ENCODE data around the gene LIMK2.
A peak's percentile ranks its signal among the peaks of the same experiment; 100 is the strongest.
"Not testable (repeated sequence)": the region's sequence is repeated elsewhere in the genome, so short reads cannot be mapped to it uniquely, and the experiment has no call there.

The LIMK2 gene

DNA sequence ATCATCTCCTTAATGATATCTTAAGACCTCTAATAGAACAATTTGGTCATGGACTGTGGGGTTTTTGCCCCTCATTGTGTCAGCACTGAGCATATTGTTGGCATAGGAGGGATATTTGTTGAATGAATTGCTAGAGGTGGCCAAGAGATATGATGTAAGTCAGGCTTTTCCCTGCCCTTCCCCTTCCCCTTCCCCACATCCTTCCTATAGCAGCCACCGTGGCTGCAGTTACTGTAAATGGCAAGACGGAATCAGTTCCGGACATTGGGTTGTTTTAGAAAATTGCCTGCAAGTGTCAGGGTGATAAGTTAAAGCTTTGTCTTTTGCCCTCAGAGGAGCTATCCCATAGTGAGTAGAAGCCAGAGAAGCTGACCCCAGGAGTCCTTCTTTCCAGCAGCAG, 23.0 kb downstream of the LIMK2 start:
- Histone ChIP-seq H3K27me3 (ENCODE audit: control insufficient read depth, insufficient read depth, low read length) (no peaks in the 10 kb centered on the region), H3K9ac (ENCODE audit: low read depth, low read length) (no peak overlapping the region), H3K4me2 (ENCODE audit: low read length) (no peak overlapping the region), H3K36me3 (ENCODE audit: insufficient read depth, low read length) (no peaks in the 10 kb centered on the region), H3K4me3 (ENCODE audit: low read length) (no peak overlapping the region), H3K9me3 (replicated peaks; ENCODE audit: low read length) (no peaks in the 10 kb centered on the region), H3K4me1 (ENCODE audit: control insufficient read depth, insufficient read depth, low read length) (peaks cover 6% of the 10 kb centered on the region)

DNA sequence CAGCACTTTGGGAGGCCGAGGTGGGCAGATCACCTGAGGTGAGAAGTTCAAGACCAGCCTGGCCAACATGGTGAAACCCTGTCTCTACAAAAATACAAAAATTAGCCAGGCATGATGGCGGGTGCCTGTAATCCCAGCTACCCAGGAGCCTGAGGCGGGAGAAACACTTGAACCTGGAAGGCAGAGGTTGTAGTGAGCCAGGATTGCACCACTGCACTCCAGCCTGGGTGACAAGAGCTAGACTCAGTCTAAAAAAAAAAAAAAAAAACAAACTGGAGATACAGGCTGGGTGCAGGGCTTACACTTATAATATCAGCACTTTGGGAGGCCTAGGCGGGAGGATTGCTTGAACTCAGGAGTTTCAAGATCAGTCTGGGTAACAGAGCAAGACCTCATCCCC, 23.9 kb downstream of the LIMK2 start:
- not testable (repeated sequence) for H3K4me3 ChIP-seq (ENCODE audit: low read length); H3K36me3 ChIP-seq (ENCODE audit: insufficient read depth, low read length); H3K27me3 ChIP-seq (ENCODE audit: control insufficient read depth, insufficient read depth, low read length); H3K9me3 ChIP-seq (replicated peaks; ENCODE audit: low read length); H3K4me2 ChIP-seq (ENCODE audit: low read length); H3K9ac ChIP-seq (ENCODE audit: low read depth, low read length)
- peaks cover 12% of the 10 kb centered on the region for H3K4me1 ChIP-seq (ENCODE audit: control insufficient read depth, insufficient read depth, low read length)

DNA sequence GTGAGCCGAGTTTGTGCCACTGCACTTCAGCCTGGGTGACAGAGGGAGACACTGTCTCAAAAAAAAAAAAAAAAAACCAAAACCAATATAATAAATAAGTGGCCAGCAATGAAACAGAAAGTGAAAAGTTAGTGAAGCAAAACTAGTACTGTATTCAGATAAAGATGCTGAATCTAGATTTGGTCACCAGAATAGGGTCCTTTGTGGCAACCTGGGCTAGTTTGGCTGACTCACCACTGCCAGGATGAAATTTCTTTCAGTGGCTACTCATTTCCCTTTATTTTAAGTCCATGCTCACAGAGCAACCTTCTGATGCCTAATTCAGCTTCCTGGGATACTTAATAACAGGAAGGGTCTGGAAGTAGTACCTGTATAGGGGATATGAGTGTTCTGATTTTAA, 26.0 kb downstream of the LIMK2 start:
- no peaks in the 10 kb centered on the region for H3K27me3 ChIP-seq (ENCODE audit: control insufficient read depth, insufficient read depth, low read length)
- no peaks in the 10 kb centered on the region for H3K9me3 ChIP-seq (replicated peaks; ENCODE audit: low read length)
- H3K36me3 ChIP-seq (ENCODE audit: insufficient read depth, low read length): no peaks in the 10 kb centered on the region
- H3K4me1 ChIP-seq (ENCODE audit: control insufficient read depth, insufficient read depth, low read length): peaks cover 33% of the 10 kb centered on the region
- no peak overlapping the region for H3K9ac ChIP-seq (ENCODE audit: low read depth, low read length)
- H3K4me3 ChIP-seq (ENCODE audit: low read length): no peak overlapping the region
- H3K4me2 ChIP-seq (ENCODE audit: low read length): no peak overlapping the region

DNA sequence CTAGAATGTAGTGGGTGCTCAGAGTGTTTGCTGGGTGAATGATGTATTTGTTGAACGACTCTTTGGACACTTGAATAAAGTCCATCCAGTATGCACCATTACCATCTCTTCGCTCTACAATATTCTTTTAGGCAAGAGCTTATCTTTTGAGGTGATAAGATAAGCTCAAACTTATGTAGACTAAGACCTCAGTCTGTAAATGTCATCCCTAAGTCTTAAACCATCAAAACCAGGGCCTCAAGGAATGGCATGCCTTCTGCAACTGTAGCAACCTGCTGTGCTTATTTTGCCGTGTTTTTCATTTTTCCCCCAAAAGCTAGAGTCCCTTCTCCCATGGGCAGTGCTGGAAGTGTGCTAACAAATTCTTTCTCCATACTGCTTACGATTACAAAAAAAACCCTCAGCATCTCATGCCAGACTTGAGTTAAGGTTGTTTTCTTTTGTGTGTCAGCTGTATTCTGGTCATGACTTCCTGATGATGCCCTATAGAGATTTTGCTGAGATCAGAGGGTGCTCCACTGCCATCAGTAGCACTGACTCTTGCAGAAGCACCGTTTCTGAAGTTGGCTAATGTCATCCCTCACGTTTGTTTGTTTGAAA, 27.8 kb downstream of the LIMK2 start:
- Histone ChIP-seq H3K27me3 (ENCODE audit: control insufficient read depth, insufficient read depth, low read length) (no peaks in the 10 kb centered on the region), H3K4me1 (ENCODE audit: control insufficient read depth, insufficient read depth, low read length) (peaks cover 51% of the 10 kb centered on the region)

DNA sequence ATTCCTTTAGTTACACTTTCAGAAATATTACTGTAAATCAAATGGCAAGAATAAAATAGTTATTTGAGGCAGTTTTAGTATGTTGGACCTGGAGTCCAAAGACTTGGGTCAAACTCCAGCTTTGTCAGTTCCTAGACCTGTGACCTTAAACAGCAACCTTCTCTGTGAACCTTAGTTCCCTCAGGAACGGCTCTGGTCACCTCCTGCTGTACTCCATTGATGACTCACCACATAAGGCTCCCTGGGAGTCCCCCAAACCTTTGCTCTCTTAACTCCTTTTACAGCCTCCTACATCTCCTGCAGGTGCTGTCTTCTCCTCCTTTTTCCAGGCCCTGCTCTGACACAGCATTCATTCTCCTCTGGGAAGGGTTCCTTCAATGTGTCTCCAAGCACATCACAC, 29.1 kb downstream of the LIMK2 start:
- Histone ChIP-seq H3K9me3 (replicated peaks; ENCODE audit: low read length) (no peaks in the 10 kb centered on the region), H3K4me1 (ENCODE audit: control insufficient read depth, insufficient read depth, low read length) (peaks cover 53% of the 10 kb centered on the region), H3K27me3 (ENCODE audit: control insufficient read depth, insufficient read depth, low read length) (no peaks in the 10 kb centered on the region), H3K4me3 (ENCODE audit: low read length) (no peak overlapping the region), H3K4me2 (ENCODE audit: low read length) (peak overlapping the region; percentile 36), H3K9ac (ENCODE audit: low read depth, low read length) (no peak overlapping the region), H3K36me3 (ENCODE audit: insufficient read depth, low read length) (no peaks in the 10 kb centered on the region)

More for the DNA sequence above, 27.8 kb downstream of the LIMK2 start:
- Histone ChIP-seq H3K4me2 (ENCODE audit: low read length) (no peak overlapping the region), H3K36me3 (ENCODE audit: insufficient read depth, low read length) (no peaks in the 10 kb centered on the region), H3K9me3 (replicated peaks; ENCODE audit: low read length) (no peaks in the 10 kb centered on the region), H3K9ac (ENCODE audit: low read depth, low read length) (no peak overlapping the region), H3K4me3 (ENCODE audit: low read length) (no peak overlapping the region)

DNA sequence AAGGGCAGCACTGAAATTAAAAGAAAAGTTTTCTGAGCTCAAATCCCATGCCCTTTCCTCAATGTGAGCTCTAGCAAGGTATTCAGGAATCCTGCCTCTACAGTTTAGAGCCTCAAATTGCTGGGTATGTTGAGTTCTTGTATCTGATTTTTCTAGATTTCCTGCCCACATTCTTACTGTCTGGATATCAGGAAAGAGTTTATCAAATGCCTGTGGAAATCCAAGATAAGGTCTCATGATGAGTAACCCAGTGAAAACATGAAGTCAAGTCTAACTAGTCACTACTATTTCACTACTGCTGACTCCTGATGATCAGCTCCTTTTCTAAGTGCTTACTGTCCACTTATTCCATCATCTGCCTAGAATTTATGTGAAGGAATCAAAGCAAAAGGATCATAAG, 29.8 kb downstream of the LIMK2 start:
- Histone ChIP-seq H3K9ac (ENCODE audit: low read depth, low read length) (no peak overlapping the region), H3K9me3 (replicated peaks; ENCODE audit: low read length) (no peaks in the 10 kb centered on the region), H3K4me2 (ENCODE audit: low read length) (peak overlapping the region; percentile 36), H3K4me3 (ENCODE audit: low read length) (no peak overlapping the region), H3K36me3 (ENCODE audit: insufficient read depth, low read length) (no peaks in the 10 kb centered on the region), H3K4me1 (ENCODE audit: control insufficient read depth, insufficient read depth, low read length) (peaks cover 53% of the 10 kb centered on the region), H3K27me3 (ENCODE audit: control insufficient read depth, insufficient read depth, low read length) (no peaks in the 10 kb centered on the region)

DNA sequence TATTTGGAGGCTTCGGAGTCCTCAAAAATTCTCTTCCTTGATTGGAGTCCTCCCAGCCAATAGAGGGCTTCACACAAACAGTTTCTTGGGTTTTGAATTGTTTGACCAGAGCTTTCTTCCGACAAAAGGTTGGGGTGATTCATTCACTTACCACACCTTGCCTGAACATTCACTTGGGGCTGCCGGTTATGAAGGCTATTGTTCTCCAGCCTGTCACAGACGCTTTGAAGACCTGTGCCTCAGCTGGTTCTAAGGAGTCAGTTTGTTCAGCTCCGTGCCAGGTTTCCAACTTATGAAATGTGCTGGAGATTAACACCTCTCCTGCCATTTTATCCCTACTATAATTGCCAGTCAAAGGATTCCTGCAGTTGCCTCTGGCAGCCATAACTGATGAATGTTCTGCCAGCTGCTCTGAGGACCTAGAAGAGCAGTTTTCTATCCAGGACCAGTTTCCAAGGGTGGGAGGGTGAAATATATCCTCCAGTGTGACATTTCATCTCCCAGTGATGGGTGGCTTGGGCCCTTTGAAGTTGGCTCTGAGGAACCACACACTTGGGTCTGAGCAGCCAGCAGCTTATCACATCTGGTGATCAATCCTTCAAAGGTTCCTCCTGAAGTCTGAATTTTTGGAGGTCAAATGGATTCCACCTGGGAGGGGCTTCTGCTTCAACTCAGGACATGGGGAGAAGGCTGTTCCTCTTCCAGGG, 31.4 kb downstream of the LIMK2 start:
- Histone ChIP-seq H3K9me3 (replicated peaks; ENCODE audit: low read length) (no peaks in the 10 kb centered on the region), H3K4me3 (ENCODE audit: low read length) (peak overlapping the region; percentile 15), H3K4me1 (ENCODE audit: control insufficient read depth, insufficient read depth, low read length) (peaks cover 60% of the 10 kb centered on the region), H3K27me3 (ENCODE audit: control insufficient read depth, insufficient read depth, low read length) (no peaks in the 10 kb centered on the region), H3K9ac (ENCODE audit: low read depth, low read length) (peak overlapping the region; percentile 54), H3K36me3 (ENCODE audit: insufficient read depth, low read length) (no peaks in the 10 kb centered on the region), H3K4me2 (ENCODE audit: low read length) (peak overlapping the region; percentile 68)

DNA sequence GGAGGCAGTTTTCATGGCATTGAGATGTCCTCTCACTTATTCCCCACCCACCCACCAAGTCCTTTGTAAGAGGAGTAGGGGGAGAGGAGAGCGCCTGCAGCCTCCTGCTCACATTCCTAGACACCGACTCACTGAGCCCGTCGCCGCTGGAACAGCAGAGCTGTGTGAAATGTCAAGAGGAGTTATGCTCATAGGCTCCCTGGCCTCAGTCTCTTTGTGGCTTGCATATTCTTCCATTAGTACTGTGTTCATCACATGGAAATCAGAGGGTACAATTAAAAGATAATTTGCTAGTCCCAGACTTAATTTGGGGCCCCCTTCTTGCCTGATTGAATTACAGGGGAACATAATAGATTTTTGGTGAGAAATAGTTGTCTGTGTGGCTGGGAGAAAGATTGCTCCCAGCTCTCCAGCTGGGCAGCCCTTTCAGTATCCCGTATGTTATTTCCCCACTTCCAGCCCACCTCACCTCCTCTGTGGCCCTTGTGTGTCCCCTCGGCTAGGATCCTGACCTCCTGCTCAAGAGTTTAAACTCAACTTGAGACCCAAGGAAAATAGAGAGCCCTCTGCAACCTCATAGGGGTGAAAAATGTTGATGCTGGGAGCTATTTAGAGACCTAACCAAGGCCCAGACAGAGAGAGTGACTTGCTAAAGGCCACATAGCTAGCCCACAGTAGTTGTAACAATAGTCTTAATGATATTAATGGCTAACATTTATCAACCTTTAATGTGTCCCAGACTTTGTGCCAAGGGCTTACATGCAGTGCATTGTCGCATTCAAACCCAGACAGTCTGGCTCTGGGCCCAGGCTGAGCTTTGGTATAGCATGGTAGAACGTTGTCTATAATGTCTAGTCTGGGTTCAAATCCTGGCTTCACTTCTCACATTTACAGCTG, 32.2 kb downstream of the LIMK2 start:
- Histone ChIP-seq H3K9ac (ENCODE audit: low read depth, low read length) (peak overlapping the region; percentile 64), H3K27me3 (ENCODE audit: control insufficient read depth, insufficient read depth, low read length) (no peaks in the 10 kb centered on the region), H3K4me2 (ENCODE audit: low read length) (peak overlapping the region; percentile 68), H3K4me1 (ENCODE audit: control insufficient read depth, insufficient read depth, low read length) (peaks cover 67% of the 10 kb centered on the region), H3K36me3 (ENCODE audit: insufficient read depth, low read length) (no peaks in the 10 kb centered on the region), H3K4me3 (ENCODE audit: low read length) (peak overlapping the region; percentile 15), H3K9me3 (replicated peaks; ENCODE audit: low read length) (no peaks in the 10 kb centered on the region)

DNA sequence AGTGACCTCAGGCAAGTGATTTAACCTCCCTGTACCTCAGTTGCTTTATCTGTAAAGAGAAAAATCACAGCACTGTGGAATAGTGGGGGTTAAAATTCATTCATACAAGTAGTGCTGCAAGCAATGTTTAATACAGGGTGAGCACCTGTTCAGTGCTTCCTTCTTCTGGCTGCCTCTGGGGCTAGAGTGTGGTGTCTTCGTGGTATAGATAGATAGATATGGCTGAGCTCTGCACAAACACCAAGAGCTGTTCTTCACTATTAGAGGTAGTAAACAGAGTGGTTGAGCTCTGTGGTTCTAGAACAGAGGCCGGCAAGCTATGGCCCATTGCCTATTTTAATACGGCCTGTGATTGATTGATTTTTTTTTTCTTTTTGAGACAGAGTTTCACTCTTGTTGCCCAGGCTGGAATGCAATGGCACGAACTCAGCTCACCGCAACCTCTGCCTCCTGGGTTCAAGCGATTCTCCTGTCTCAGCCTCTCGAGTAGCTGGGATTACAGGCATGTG, 32.9 kb downstream of the LIMK2 start:
- H3K27me3 ChIP-seq (ENCODE audit: control insufficient read depth, insufficient read depth, low read length): no peaks in the 10 kb centered on the region
- no peak overlapping the region for H3K4me3 ChIP-seq (ENCODE audit: low read length)
- peak overlapping the region; percentile 49 for H3K4me2 ChIP-seq (ENCODE audit: low read length)
- peaks cover 69% of the 10 kb centered on the region for H3K4me1 ChIP-seq (ENCODE audit: control insufficient read depth, insufficient read depth, low read length)
- no peaks in the 10 kb centered on the region for H3K9me3 ChIP-seq (replicated peaks; ENCODE audit: low read length)
- H3K9ac ChIP-seq (ENCODE audit: low read depth, low read length): peak overlapping the region; percentile 64
- H3K36me3 ChIP-seq (ENCODE audit: insufficient read depth, low read length): no peaks in the 10 kb centered on the region

DNA sequence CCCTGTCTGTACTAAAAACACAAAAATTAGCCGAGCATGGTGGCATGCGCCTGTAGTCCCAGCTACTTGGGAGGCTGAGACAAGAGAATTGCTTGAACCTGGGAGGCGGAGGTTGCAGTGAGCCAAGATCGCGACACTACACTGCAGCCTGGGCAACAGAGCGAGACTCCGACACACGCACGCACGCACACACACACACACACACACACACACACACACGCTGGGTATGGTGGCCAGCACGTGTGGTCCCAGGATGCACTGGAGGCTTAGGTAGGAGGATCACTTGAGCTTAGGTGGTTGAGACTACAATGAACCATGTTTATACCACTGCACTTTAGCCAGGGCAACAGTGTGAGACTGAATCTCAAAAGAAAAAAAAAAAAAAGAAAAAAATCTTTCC, 33.9 kb downstream of the LIMK2 start:
- H3K4me2 ChIP-seq (ENCODE audit: low read length); H3K9me3 ChIP-seq (replicated peaks; ENCODE audit: low read length); H3K4me3 ChIP-seq (ENCODE audit: low read length); H3K36me3 ChIP-seq (ENCODE audit: insufficient read depth, low read length); H3K27me3 ChIP-seq (ENCODE audit: control insufficient read depth, insufficient read depth, low read length); H3K9ac ChIP-seq (ENCODE audit: low read depth, low read length): not testable (repeated sequence)
- peaks cover 72% of the 10 kb centered on the region for H3K4me1 ChIP-seq (ENCODE audit: control insufficient read depth, insufficient read depth, low read length)

DNA sequence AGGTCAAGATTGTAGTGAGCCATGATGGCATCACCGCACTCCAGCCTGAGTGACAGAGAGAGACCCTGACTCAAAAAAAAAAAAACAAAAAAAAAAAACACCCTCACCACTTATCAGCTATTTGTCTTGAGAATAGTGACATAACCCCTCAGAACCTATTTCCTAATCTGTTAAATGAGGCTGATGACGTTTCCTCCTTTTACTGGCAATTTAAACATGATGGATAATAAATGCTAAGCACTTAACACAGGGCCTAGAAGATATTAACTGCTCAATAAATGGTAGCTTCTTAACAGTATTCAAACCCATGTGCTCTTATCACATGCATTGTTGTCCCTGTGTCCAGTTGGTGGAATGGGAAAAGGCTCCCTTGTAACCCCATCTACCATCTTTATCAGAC, 34.6 kb downstream of the LIMK2 start:
- Histone ChIP-seq H3K36me3 (ENCODE audit: insufficient read depth, low read length) (no peaks in the 10 kb centered on the region), H3K4me2 (ENCODE audit: low read length) (no peak overlapping the region), H3K27me3 (ENCODE audit: control insufficient read depth, insufficient read depth, low read length) (no peaks in the 10 kb centered on the region), H3K4me1 (ENCODE audit: control insufficient read depth, insufficient read depth, low read length) (peaks cover 66% of the 10 kb centered on the region), H3K4me3 (ENCODE audit: low read length) (no peak overlapping the region), H3K9me3 (replicated peaks; ENCODE audit: low read length) (no peaks in the 10 kb centered on the region), H3K9ac (ENCODE audit: low read depth, low read length) (no peak overlapping the region)

All from skeletal muscle satellite cell (primary cell).